ENCODE measurements around the gene HS6ST2.
"Not testable (repeated sequence)": the region's sequence is repeated elsewhere in the genome, so short reads cannot be mapped to it uniquely, and the experiment has no call there.

HS6ST2 gene

GRCh38 chrX:132900633-132901293 lies 57.7 kb downstream of the HS6ST2 start:
- no peak for TF ChIP-seq CTCF (IDR thresholded peaks at IDR 0.05; ENCODE audit: low read depth, low read length)
- H3K4me3 ChIP-seq (ENCODE audit: low read depth, low read length), result no peak overlapping the region

- TF ChIP-seq CTCF (IDR thresholded peaks at IDR 0.05; ENCODE audit: low read depth, low read length), result no peak
- no peak overlapping the region for H3K4me3 ChIP-seq (ENCODE audit: low read depth, low read length)
Measured at GRCh38 chrX:132887569-132887968, 70.9 kb downstream of the HS6ST2 start.

DNA sequence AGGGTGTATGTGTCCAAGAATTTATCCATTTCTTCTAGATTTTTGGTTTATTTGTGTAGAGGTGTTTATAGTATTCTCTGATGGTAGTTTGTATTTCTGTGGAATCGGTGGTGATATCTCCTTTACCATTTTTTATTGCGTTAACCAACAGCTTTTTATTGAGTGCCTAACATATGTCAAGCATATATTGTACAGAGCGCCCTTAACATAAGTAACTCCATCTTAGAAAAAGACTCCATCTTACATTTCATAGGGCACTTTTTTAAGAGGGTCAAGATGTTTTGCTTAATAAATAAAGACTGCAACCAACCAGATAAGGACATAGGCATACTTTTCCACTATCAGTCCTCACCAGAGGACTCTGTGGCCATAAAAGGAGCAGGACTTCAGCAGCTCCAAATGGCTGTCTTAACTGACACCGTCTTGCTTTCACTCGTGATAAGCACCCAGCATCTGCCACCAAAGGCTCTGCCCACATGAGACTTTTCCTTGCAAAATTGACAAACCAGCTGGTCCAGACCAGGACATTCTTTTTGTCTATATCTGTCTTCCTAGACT lies 75.0 kb downstream of the HS6ST2 start:
- no peak overlapping the region for H3K4me3 ChIP-seq (ENCODE audit: low read depth, low read length)
- TF ChIP-seq CTCF (IDR thresholded peaks at IDR 0.05; ENCODE audit: low read depth, low read length), result no peak

GRCh38 chrX:132880753-132881152 lies 77.7 kb downstream of the HS6ST2 start:
- H3K4me3 ChIP-seq (ENCODE audit: low read depth, low read length), result not testable (repeated sequence)

DNA sequence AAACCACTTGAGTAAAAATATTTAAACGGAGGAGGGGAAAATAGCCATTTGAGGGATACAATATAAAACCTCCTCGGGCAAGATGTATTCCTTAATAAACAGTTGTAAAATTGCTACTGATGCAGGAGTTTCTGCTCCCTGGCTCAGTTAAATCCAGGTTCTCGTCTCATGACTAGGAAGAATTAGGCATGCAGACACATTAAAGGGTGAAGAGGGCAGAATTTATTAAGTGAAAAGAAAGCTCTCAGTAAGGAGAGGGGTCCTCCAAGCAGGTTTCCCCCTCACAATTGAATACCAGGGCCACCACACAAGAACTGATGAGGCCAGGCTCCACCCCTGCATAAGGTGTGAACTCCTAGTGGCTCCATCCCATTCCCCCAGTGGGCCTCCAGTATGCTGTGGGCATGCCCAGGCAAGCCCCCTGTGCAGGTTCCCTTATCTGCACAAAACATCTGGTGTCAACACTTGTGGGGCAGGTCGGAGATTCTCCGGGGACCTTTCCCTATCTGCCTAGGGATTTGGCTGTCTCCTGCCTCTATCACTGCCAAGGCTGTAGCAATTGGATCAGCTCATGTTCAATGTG lies 80.4 kb downstream of the HS6ST2 start:
- no peak for TF ChIP-seq CTCF (IDR thresholded peaks at IDR 0.05; ENCODE audit: low read depth, low read length)
- no peak overlapping the region for H3K4me3 ChIP-seq (ENCODE audit: low read depth, low read length)

- no peak for TF ChIP-seq CTCF (IDR thresholded peaks at IDR 0.05; ENCODE audit: low read depth, low read length)
- H3K4me3 ChIP-seq (ENCODE audit: low read depth, low read length), result no peak overlapping the region
Measured at GRCh38 chrX:132876523-132877338, 81.7 kb downstream of the HS6ST2 start.

GRCh38 chrX:132875650-132876522 lies 82.5 kb downstream of the HS6ST2 start:
- H3K4me3 ChIP-seq (ENCODE audit: low read depth, low read length), result no peak overlapping the region
- no peak for TF ChIP-seq CTCF (IDR thresholded peaks at IDR 0.05; ENCODE audit: low read depth, low read length)
